C4-2B (cell line): ENCODE data around the gene THEM4.

Experiments used
- CTCF ChIP-seq: fragments of 450-650 bp; conservative IDR thresholded peaks from 2 replicates; pipeline ENCODE4 v1.5.1; 2017; ENCODE audit warnings: mild to moderate bottlenecking
- ZFX ChIP-seq: fragments of 450-650 bp; IDR thresholded peaks from 2 replicates; pipeline ENCODE4 v1.6.1; 2017

- TF ChIP-seq CTCF (no peak; the same call in 1 of the 2 replicates), ZFX (no peak)
Observed at GRCh38 chr1:151839457-151840403, 69.6 kb downstream of the THEM4 start, which contains the start of gene C2CD4D.
